Measurements from ENCODE around the gene PPP3CA.

- TF ChIP-seq CTCF (IDR thresholded peaks at IDR 0.05; ENCODE audit: control extremely low read depth in 1 of 3, insufficient read depth in 1 of 3, low read depth in 1 of 3, low read length in 3 of 3): no peak
- TF ChIP-seq ATF3 (IDR thresholded peaks at IDR 0.05; ENCODE audit: insufficient read depth, low read depth, low read length): no peak
- TF ChIP-seq POLR2A (IDR thresholded peaks at IDR 0.05; ENCODE audit: control extremely low read depth in 1 of 2, low read depth in 2 of 2, low read length in 2 of 2): no peak
- TF ChIP-seq HDAC2 (IDR thresholded peaks at IDR 0.05; ENCODE audit: borderline replicate concordance in 1 of 2, low read depth in 2 of 2, low read length in 2 of 2): no peak
Observed at GRCh38 chr4:101032541-101032940, 314.8 kb downstream of the PPP3CA start.

Measured in H1 (cell line).